B cell (primary cell): ENCODE results near the gene ERC2. TPM values are rescaled to one million over a fixed set of nuclear protein-coding genes. Genes with fewer than 3 reads are reported as not detected.

Source experiments
- ATAC-seq: fragments of 200-7000 bp; cut with Tn5 transposase; one replicate; pipeline ENCODE4 v1.10.0; 2021; ENCODE audit warnings: low read depth, mild to moderate bottlenecking, moderate number of reproducible peaks, moderate library complexity
- CTCF ChIA-PET: fragments of 350-600 bp; sonication (Branson Sonifier 250); formaldehyde crosslinking; loops from one replicate; lab custom pipeline; 2021; ENCODE audit warnings: antibody characterized with exemption, inconsistent platforms; lab: Charles Lee
- POLR2A ChIA-PET: fragments of 350-600 bp; sonication (Branson Sonifier 250); formaldehyde crosslinking; loops from one replicate; lab custom pipeline; 2021; ENCODE audit warnings: antibody characterized with exemption; lab: Charles Lee
- DNase-seq: peaks from one replicate; pipeline ENCODE4 v3.0.0; 2013
- H2AFZ ChIP-seq: 2 replicates; pipeline ENCODE4 v1.6.1; 2012; ENCODE audit warnings: mild to moderate bottlenecking, low read depth, low read length; ENCODE audit not compliant: insufficient read depth, poor library complexity, severe bottlenecking
- H3K27ac ChIP-seq, 2 donors: 1 replicate in 1 of 2; 2 replicates in 1 of 2; pipeline ENCODE4 v1.5.1; 2012 to 2013; ENCODE audit warnings: low read length in 2 of 2, mild to moderate bottlenecking in 2 of 2, moderate library complexity in 1 of 2
- H3K27me3 ChIP-seq, 4 experiments: fragments of 200-600 bp in 1 of 4; sonication (generic) in 1 of 4; replicated peaks in 1 of 4; 1 replicate in 2 of 4; 2 replicates in 2 of 4; pipeline versions ENCODE4 v1.6.1 to v1.7.0; 2013 to 2016; ENCODE audit warnings: low read length in 3 of 4, mild to moderate bottlenecking in 2 of 4, mixed read lengths in 1 of 4, moderate library complexity in 1 of 4; ENCODE audit not compliant: insufficient read depth in 4 of 4, control insufficient read depth in 3 of 4; ENCODE audit errors: control extremely low read depth in 1 of 4
- H3K36me3 ChIP-seq, 2 experiments: replicated peaks in 1 of 2; 1 replicate in 1 of 2; 2 replicates in 1 of 2; pipeline versions ENCODE4 v1.6.1 to v1.7.1; 2013; ENCODE audit warnings: low read length in 1 of 2; ENCODE audit not compliant: insufficient read depth in 2 of 2, control insufficient read depth in 1 of 2; ENCODE audit errors: control extremely low read depth in 1 of 2, extremely low read depth in 1 of 2
- H3K4me1 ChIP-seq, 2 donors: fragments of 200-600 bp in 1 of 2; sonication (generic) in 1 of 2; 1 replicate in 1 of 2; 2 replicates in 1 of 2; pipeline versions ENCODE4 v1.5.1 to v1.6.1; 2013 to 2017; ENCODE audit warnings: low read length in 2 of 2; ENCODE audit not compliant: control insufficient read depth in 2 of 2, insufficient read depth in 2 of 2
- H3K4me2 ChIP-seq: replicated peaks from 2 replicates; pipeline ENCODE3; 2012; ENCODE audit warnings: mild to moderate bottlenecking, low read depth, low read length; ENCODE audit not compliant: poor library complexity, severe bottlenecking
- H3K4me3 ChIP-seq, 5 experiments: fragments of 200-600 bp in 1 of 5; sonication (generic) in 1 of 5; 1 replicate in 3 of 5; 2 replicates in 2 of 5; pipeline versions ENCODE4 v1.5.1 to v1.7.0; 2011 to 2016; ENCODE audit warnings: low read length in 4 of 5, mild to moderate bottlenecking in 4 of 5, low read depth in 2 of 5, control low read depth in 1 of 5, moderate library complexity in 1 of 5; ENCODE audit not compliant: insufficient read depth in 1 of 5; ENCODE audit errors: control extremely low read depth in 1 of 5, extremely low read depth in 1 of 5
- H3K79me2 ChIP-seq: fragments of 200-600 bp; sonication (generic); one replicate; pipeline ENCODE4 v1.6.0; 2016; ENCODE audit warnings: low read length; ENCODE audit not compliant: control insufficient read depth, insufficient read depth
- H3K9ac ChIP-seq: fragments of 200-600 bp; sonication (generic); 2 replicates; pipeline ENCODE4 v1.6.1; 2017; ENCODE audit warnings: mild to moderate bottlenecking, low read length, moderate library complexity
- H3K9me3 ChIP-seq, 3 donors: one replicate each; pipeline versions ENCODE4 v1.6.1 to v1.7.1; 2013; ENCODE audit warnings: low read length in 2 of 3; ENCODE audit not compliant: control insufficient read depth in 2 of 3, insufficient read depth in 1 of 3; ENCODE audit errors: control extremely low read depth in 1 of 3
- H4K20me1 ChIP-seq: 2 replicates; pipeline ENCODE4 v1.6.0; 2012; ENCODE audit warnings: mild to moderate bottlenecking, low read length; ENCODE audit not compliant: insufficient read depth, control insufficient read depth, poor library complexity, severe bottlenecking
- H3K27ac Mint-ChIP-seq: one replicate; pipeline ENCODE4 v1.8.0; 2021; ENCODE audit warnings: mixed read lengths
- H3K27me3 Mint-ChIP-seq: one replicate; pipeline ENCODE4 v1.8.0; 2021; ENCODE audit warnings: mixed read lengths
- H3K4me1 Mint-ChIP-seq: one replicate; pipeline ENCODE4 v1.8.0; 2021; ENCODE audit warnings: mixed read lengths
- H3K4me3 Mint-ChIP-seq: one replicate; pipeline ENCODE4 v1.8.0; 2021; ENCODE audit warnings: mixed read lengths
- H3K9me3 Mint-ChIP-seq: one replicate; pipeline ENCODE4 v1.8.0; 2022; ENCODE audit warnings: mixed read lengths; ENCODE audit not compliant: insufficient read depth
- EZH2 ChIP-seq: IDR thresholded peaks from 2 replicates; pipeline ENCODE4 v1.6.1; 2012; ENCODE audit warnings: borderline replicate concordance, low read depth, mild to moderate bottlenecking, moderate library complexity, low read length; ENCODE audit not compliant: insufficient read depth, poor library complexity, severe bottlenecking
- WGBS: methylation state at CpG from one replicate; pipeline ENCODE4 v1.1.5; 2013; ENCODE audit warnings: missing lambda C conversion rate; ENCODE audit not compliant: insufficient coverage; 5-methylcytosine and 5-hydroxymethylcytosine counted together
- intact Hi-C: fragments of 100-400 bp; cut with micrococcal nuclease; formaldehyde crosslinking; loops from one replicate; pipeline ENCODE4 v1.10.0; 2022
- polyA plus RNA-seq: library from polyadenylated mRNA; depleted of rRNA; stranded (reverse); fragments of >200 nt; gene quantifications from 2 replicates; pipeline ENCODE4 v1.2.3, GENCODE V29; 2012
- total RNA-seq, 2 donors: library from RNA; stranded (reverse); fragments of 120-200 nt in 1 of 2; gene quantifications; 1 replicate in 1 of 2; 2 replicates in 1 of 2; pipeline versions ENCODE4 v1.2.3 to v1.2.4, GENCODE V29; 2013 to 2022
- TF ChIP-seq, protein P1 (sequence below): fragments of 200-600 bp; IDR thresholded peaks from one replicate; pipeline ENCODE4 v1.8.0; 2022; ENCODE audit warnings: antibody characterized with exemption, mild to moderate bottlenecking

Gene ERC2
- total and polyA plus RNA-seq, 2 donors (not counting 1 experiment from before 2014, with no cell fraction given) = not detected

DNA sequence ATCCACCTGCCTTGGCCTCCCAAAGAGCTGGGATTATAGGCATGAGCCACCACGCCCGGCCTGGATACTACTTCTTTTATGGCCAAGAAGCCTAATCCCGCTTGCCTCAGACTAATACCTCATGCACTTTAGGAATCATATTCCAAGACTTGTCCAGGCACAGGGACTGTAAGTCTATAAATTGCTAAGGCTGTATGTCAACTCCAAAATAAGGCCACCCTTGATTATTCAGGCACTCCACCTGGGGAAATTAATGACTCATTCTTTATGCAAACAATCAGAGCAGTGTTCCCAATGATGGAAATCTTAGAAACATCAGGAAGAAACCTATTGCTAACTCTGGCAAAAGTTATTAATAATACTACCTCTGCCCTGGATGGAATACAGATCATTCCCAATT, 98.4 kb downstream of the ERC2 start:
- H3K27me3 Mint-ChIP-seq = peaks cover 4% of the 10 kb centered on the region
- ChIA-PET POLR2A (no interaction called here), CTCF (no interaction called here)
- no peaks in the 10 kb centered on the region for H3K4me1 Mint-ChIP-seq
- no peak overlapping the region for H3K4me3 ChIP-seq
- no peak overlapping the region for H3K4me2 ChIP-seq
- H3K9me3 Mint-ChIP-seq = no peaks in the 10 kb centered on the region
- no peak overlapping the region for H3K4me3 Mint-ChIP-seq
- H3K27ac Mint-ChIP-seq = no peak overlapping the region
- no peaks in the 10 kb centered on the region for H3K9me3 ChIP-seq
- ATAC-seq (no peak), DNase-seq (no peak)
- no peaks in the 10 kb centered on the region for H3K27me3 ChIP-seq
- H3K9ac ChIP-seq = no peak overlapping the region
- H3K79me2 ChIP-seq = no peaks in the 10 kb centered on the region
- no peak overlapping the region for H3K27ac ChIP-seq
- TF ChIP-seq EZH2 = no peak
- TF ChIP-seq, protein P1, sequence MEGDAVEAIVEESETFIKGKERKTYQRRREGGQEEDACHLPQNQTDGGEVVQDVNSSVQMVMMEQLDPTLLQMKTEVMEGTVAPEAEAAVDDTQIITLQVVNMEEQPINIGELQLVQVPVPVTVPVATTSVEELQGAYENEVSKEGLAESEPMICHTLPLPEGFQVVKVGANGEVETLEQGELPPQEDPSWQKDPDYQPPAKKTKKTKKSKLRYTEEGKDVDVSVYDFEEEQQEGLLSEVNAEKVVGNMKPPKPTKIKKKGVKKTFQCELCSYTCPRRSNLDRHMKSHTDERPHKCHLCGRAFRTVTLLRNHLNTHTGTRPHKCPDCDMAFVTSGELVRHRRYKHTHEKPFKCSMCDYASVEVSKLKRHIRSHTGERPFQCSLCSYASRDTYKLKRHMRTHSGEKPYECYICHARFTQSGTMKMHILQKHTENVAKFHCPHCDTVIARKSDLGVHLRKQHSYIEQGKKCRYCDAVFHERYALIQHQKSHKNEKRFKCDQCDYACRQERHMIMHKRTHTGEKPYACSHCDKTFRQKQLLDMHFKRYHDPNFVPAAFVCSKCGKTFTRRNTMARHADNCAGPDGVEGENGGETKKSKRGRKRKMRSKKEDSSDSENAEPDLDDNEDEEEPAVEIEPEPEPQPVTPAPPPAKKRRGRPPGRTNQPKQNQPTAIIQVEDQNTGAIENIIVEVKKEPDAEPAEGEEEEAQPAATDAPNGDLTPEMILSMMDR = no peak
- 100% methylated on average over 3 of the region's 3 CpGs for WGBS
- no peak overlapping the region for H2AFZ ChIP-seq
- intact Hi-C loops = no loop called here
- no peaks in the 10 kb centered on the region for H4K20me1 ChIP-seq
- no peaks in the 10 kb centered on the region for H3K4me1 ChIP-seq
- no peaks in the 10 kb centered on the region for H3K36me3 ChIP-seq

DNA sequence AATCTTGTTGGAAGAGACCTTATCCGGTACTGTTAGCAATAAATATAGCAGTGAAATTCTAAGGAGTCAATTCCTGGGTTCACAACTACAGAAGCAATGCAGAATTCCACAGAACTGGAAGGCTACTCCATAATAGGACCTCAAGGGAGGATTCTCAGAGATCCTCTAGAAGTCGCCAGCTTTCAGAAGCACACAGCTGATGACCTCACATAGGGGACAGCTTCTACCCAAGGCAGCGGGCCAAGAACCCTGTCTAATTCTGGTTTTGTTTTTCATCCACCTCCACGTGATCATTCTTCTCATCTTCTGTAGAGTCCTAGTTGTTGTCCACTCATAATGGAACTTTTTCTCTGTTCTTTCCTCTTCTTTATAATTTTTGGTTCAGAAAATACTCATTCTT, 99.4 kb downstream of the ERC2 start:
- ATAC-seq (no peak), DNase-seq (no peak)
- H3K4me3 Mint-ChIP-seq = no peak overlapping the region
- peaks cover 4% of the 10 kb centered on the region for H3K27me3 Mint-ChIP-seq
- TF ChIP-seq, protein P1 = no peak
- no peak for TF ChIP-seq EZH2
- Histone ChIP-seq H3K27ac (no peak overlapping the region), H3K9me3 (no peaks in the 10 kb centered on the region), H3K4me3 (no peak overlapping the region), H4K20me1 (no peaks in the 10 kb centered on the region), H3K79me2 (no peaks in the 10 kb centered on the region), H2AFZ (no peak overlapping the region), H3K4me2 (no peak overlapping the region), H3K36me3 (no peaks in the 10 kb centered on the region), H3K4me1 (no peaks in the 10 kb centered on the region), H3K27me3 (no peaks in the 10 kb centered on the region), H3K9ac (no peak overlapping the region)
- POLR2A ChIA-PET = no interaction called here
- intact Hi-C loops = no loop called here
- no peak overlapping the region for H3K27ac Mint-ChIP-seq
- no peaks in the 10 kb centered on the region for H3K4me1 Mint-ChIP-seq
- no peaks in the 10 kb centered on the region for H3K9me3 Mint-ChIP-seq
- CTCF ChIA-PET = no interaction called here
- 83% methylated on average over 2 of the region's 4 CpGs for WGBS
